Measurements from ENCODE around the gene NEK7.

- TF ChIP-seq CTCF (conservative IDR thresholded peaks at IDR 0.05) (no peak), ZFX (IDR thresholded peaks at IDR 0.05) (no peak)
Observed at GRCh38 chr1:198254521-198254920, 97.7 kb downstream of the NEK7 start.

Data from C4-2B (cell line).